RWPE1 (cell line): Measurements from ENCODE around the gene TMEM198.

Experiments
- CTCF ChIA-PET: fragments of 350-600 bp; sonication (Branson Sonifier 250); formaldehyde crosslinking; extraction: SDS; loops from one replicate; lab custom pipeline; 2021; lab: Yijun Ruan, JAX
- POLR2A ChIA-PET: fragments of 400-600 bp; formaldehyde crosslinking; extraction: SDS; loops from one replicate; lab custom pipeline; 2020; ENCODE audit warnings: antibody characterized with exemption; ENCODE audit not compliant: low non-redundant PET; lab: Yijun Ruan, JAX
- DNase-seq: peaks from one replicate; pipeline ENCODE4 v3.0.0; 2012; ENCODE audit warnings: low spot score
- H3K27ac ChIP-seq: fragments of 450-650 bp; 2 replicates; pipeline ENCODE4 v1.5.1; 2017
- CTCF ChIP-seq: fragments of 450-650 bp; conservative IDR thresholded peaks from 2 replicates; pipeline ENCODE4 v1.5.1; 2017; ENCODE audit warnings: low read depth, mild to moderate bottlenecking

TMEM198 gene

GRCh38 chr2:219560037-219560892 lies 16.4 kb downstream of the TMEM198 start:
- TF ChIP-seq CTCF = peak; percentile 89
- POLR2A ChIA-PET = interaction anchor here (0.5 kb wide), 1 partner anchor 45 kb away, joined by 3 read pairs; no protein-coding TSS in a partner anchor
- CTCF ChIA-PET = interaction anchor here (0.6 to 2.9 kb wide), 20 partner anchors 10 to 1965 kb away, joined by 3 to 21 read pairs (median 4); partner anchors contain the start of genes INHA, OBSL1 and STK11IP
- no peak overlapping the region for H3K27ac ChIP-seq
- peak; percentile 48 for DNase-seq

GRCh38 chr2:219560893-219561178 lies 17.0 kb downstream of the TMEM198 start:
- TF ChIP-seq CTCF = no peak
- CTCF ChIA-PET = interaction anchor here (0.6 to 2.9 kb wide), 17 partner anchors 9 to 158 kb away, joined by 3 to 21 read pairs (median 5); partner anchors contain the start of genes INHA, OBSL1 and STK11IP
- POLR2A ChIA-PET = no interaction called here
- DNase-seq = no peak
- H3K27ac ChIP-seq = no peak overlapping the region

- ChIA-PET POLR2A (no interaction called here), CTCF (interaction anchor here (1.1 to 2.9 kb wide), 8 partner anchors 9 to 128 kb away, joined by 3 to 21 read pairs (median 5); partner anchors contain the start of genes INHA, OBSL1 and STK11IP)
- TF ChIP-seq CTCF = no peak
- DNase-seq = no peak
- H3K27ac ChIP-seq = no peak overlapping the region
Observed at GRCh38 chr2:219561179-219562048, 17.6 kb downstream of the TMEM198 start.

GRCh38 chr2:219562049-219563020 lies 18.5 kb downstream of the TMEM198 start:
- DNase-seq = no peak
- no peak overlapping the region for H3K27ac ChIP-seq
- TF ChIP-seq CTCF = no peak
- ChIA-PET CTCF (interaction anchor here (0.5 to 2.9 kb wide), 3 partner anchors 8 to 1170 kb away, joined by 3 to 21 read pairs (median 3); partner anchors contain the start of genes INHA and OBSL1), POLR2A (no interaction called here)

GRCh38 chr2:219563271-219563928 lies 19.6 kb downstream of the TMEM198 start:
- CTCF ChIA-PET = interaction anchor here (0.7 kb wide), 1 partner anchor 1125 kb away, joined by 4 read pairs; no protein-coding TSS in a partner anchor
- no peak for TF ChIP-seq CTCF
- POLR2A ChIA-PET = no interaction called here
- no peak overlapping the region for H3K27ac ChIP-seq
- no peak for DNase-seq
